ENCODE measurements around the gene SLC35E3.
"Not testable (repeated sequence)": the region's sequence is repeated elsewhere in the genome, so short reads cannot be mapped to it uniquely, and the experiment has no call there.

Gene SLC35E3

GRCh38 chr12:68796399-68796798 lies 50.4 kb downstream of the SLC35E3 start:
- Mint-ChIP-seq H3K4me3 (no peak overlapping the region), H3K27ac (no peak overlapping the region), H3K9me3 (no peaks in the 10 kb centered on the region), H3K27me3 (no peaks in the 10 kb centered on the region), H3K36me3 (ENCODE audit: low read depth) (no peaks in the 10 kb centered on the region), H3K4me1 (no peaks in the 10 kb centered on the region)
- DNase-seq (no peak), ATAC-seq (no peak)

GRCh38 chr12:68798882-68799234 lies 52.9 kb downstream of the SLC35E3 start:
- DNase-seq (no peak), ATAC-seq (no peak)
- H3K27ac Mint-ChIP-seq: no peak overlapping the region
- H3K4me1 Mint-ChIP-seq: no peaks in the 10 kb centered on the region
- no peaks in the 10 kb centered on the region for H3K36me3 Mint-ChIP-seq (ENCODE audit: low read depth)
- H3K4me3 Mint-ChIP-seq: no peak overlapping the region
- H3K9me3 Mint-ChIP-seq: no peaks in the 10 kb centered on the region
- H3K27me3 Mint-ChIP-seq: no peaks in the 10 kb centered on the region

- Mint-ChIP-seq H3K27ac (no peak overlapping the region), H3K9me3 (no peaks in the 10 kb centered on the region), H3K4me1 (no peaks in the 10 kb centered on the region), H3K4me3 (no peak overlapping the region), H3K36me3 (ENCODE audit: low read depth) (no peaks in the 10 kb centered on the region), H3K27me3 (no peaks in the 10 kb centered on the region)
- DNase-seq (no peak), ATAC-seq (no peak)
These were observed 54.3 kb downstream of the SLC35E3 start for GRCh38 chr12:68800294-68800693.

GRCh38 chr12:68801124-68801523 lies 55.1 kb downstream of the SLC35E3 start:
- not testable (repeated sequence) for H3K4me3 Mint-ChIP-seq; ATAC-seq; H3K27ac Mint-ChIP-seq; H3K9me3 Mint-ChIP-seq; DNase-seq; H3K36me3 Mint-ChIP-seq (ENCODE audit: low read depth); H3K27me3 Mint-ChIP-seq; H3K4me1 Mint-ChIP-seq

- H3K4me1 Mint-ChIP-seq; H3K36me3 Mint-ChIP-seq (ENCODE audit: low read depth); H3K27ac Mint-ChIP-seq; H3K27me3 Mint-ChIP-seq; H3K9me3 Mint-ChIP-seq; ATAC-seq; H3K4me3 Mint-ChIP-seq; DNase-seq: not testable (repeated sequence)
These were observed 56.4 kb downstream of the SLC35E3 start for GRCh38 chr12:68802372-68802745.

- H3K4me3 Mint-ChIP-seq, H3K9me3 Mint-ChIP-seq: not testable (repeated sequence)
These were observed 57.1 kb downstream of the SLC35E3 start for GRCh38 chr12:68802911-68803651.

GRCh38 chr12:68803948-68804656 lies 58.1 kb downstream of the SLC35E3 start:
- DNase-seq (no peak), ATAC-seq (no peak)
- Mint-ChIP-seq H3K4me1 (peaks cover 15% of the 10 kb centered on the region), H3K36me3 (ENCODE audit: low read depth) (peaks cover 6% of the 10 kb centered on the region), H3K27me3 (peaks cover 2% of the 10 kb centered on the region), H3K4me3 (no peak overlapping the region), H3K9me3 (no peaks in the 10 kb centered on the region), H3K27ac (no peak overlapping the region)

More at GRCh38 chr12:68802911-68803651, 57.1 kb downstream of the SLC35E3 start:
- not testable (repeated sequence) for ATAC-seq; H3K27me3 Mint-ChIP-seq; H3K36me3 Mint-ChIP-seq (ENCODE audit: low read depth); DNase-seq; H3K27ac Mint-ChIP-seq
- peaks cover 10% of the 10 kb centered on the region for H3K4me1 Mint-ChIP-seq

GRCh38 chr12:68804657-68805591 lies 58.9 kb downstream of the SLC35E3 start:
- no peak overlapping the region for H3K27ac Mint-ChIP-seq
- no peak for DNase-seq
- no peak overlapping the region for H3K4me3 Mint-ChIP-seq
- peaks cover 2% of the 10 kb centered on the region for H3K27me3 Mint-ChIP-seq
- ATAC-seq: no peak
- no peaks in the 10 kb centered on the region for H3K9me3 Mint-ChIP-seq
- H3K36me3 Mint-ChIP-seq (ENCODE audit: low read depth): peaks cover 14% of the 10 kb centered on the region
- peaks cover 22% of the 10 kb centered on the region for H3K4me1 Mint-ChIP-seq

- Mint-ChIP-seq H3K27ac (no peak overlapping the region), H3K4me3 (no peak overlapping the region), H3K27me3 (peaks cover 2% of the 10 kb centered on the region), H3K9me3 (no peaks in the 10 kb centered on the region), H3K36me3 (ENCODE audit: low read depth) (peaks cover 15% of the 10 kb centered on the region), H3K4me1 (peaks cover 24% of the 10 kb centered on the region)
- ATAC-seq (no peak), DNase-seq (no peak)
These were observed 59.7 kb downstream of the SLC35E3 start for GRCh38 chr12:68805592-68806120.

- no peaks in the 10 kb centered on the region for H3K9me3 Mint-ChIP-seq
- peaks cover 34% of the 10 kb centered on the region for H3K4me1 Mint-ChIP-seq
- peak overlapping the region; percentile 97 for H3K27ac Mint-ChIP-seq
- H3K36me3 Mint-ChIP-seq (ENCODE audit: low read depth): peaks cover 23% of the 10 kb centered on the region
- H3K27me3 Mint-ChIP-seq: peaks cover 2% of the 10 kb centered on the region
- peak overlapping the region; percentile 92 for H3K4me3 Mint-ChIP-seq
- no peak for ATAC-seq
- no peak for DNase-seq
These were observed 60.7 kb downstream of the SLC35E3 start for GRCh38 chr12:68806488-68807237.

- H3K27me3 Mint-ChIP-seq, ATAC-seq, DNase-seq, H3K9me3 Mint-ChIP-seq: not testable (repeated sequence)
- H3K27ac Mint-ChIP-seq: peak overlapping the region; percentile 97
- H3K4me1 Mint-ChIP-seq: peaks cover 37% of the 10 kb centered on the region
- peak overlapping the region; percentile 92 for H3K4me3 Mint-ChIP-seq
- peaks cover 25% of the 10 kb centered on the region for H3K36me3 Mint-ChIP-seq (ENCODE audit: low read depth)
These were observed 61.2 kb downstream of the SLC35E3 start for GRCh38 chr12:68807274-68807575.

GRCh38 chr12:68807576-68808387 lies 61.8 kb downstream of the SLC35E3 start, which contains the start of gene MDM2:
TSS of gene MDM2 (plus strand) at chr12:68808177. CDS start at chr12:68808478, 301 bp downstream.
- Mint-ChIP-seq H3K4me3 (peak within 1 kb of the TSS; percentile 92), H3K4me1 (peaks cover 42% of the 10 kb centered on the region), H3K36me3 (ENCODE audit: low read depth) (peaks cover 30% of the 10 kb centered on the region), H3K27me3 (peaks cover 2% of the 10 kb centered on the region), H3K9me3 (no peaks in the 10 kb centered on the region), H3K27ac (peak within 1 kb of the TSS; percentile 97)
- ATAC-seq (peak; percentile 79), DNase-seq (peak; percentile 94)
